Upper lobe of left lung (tissue), 4 donors: ENCODE data around the gene NPAS1.

Experiments used
- EP300 ChIP-seq, 4 donors: sonication (generic); formaldehyde crosslinking; IDR thresholded peaks; one replicate each; pipeline ENCODE4 v1.5.1; 2017; ENCODE audit warnings: antibody characterized with exemption in 4 of 4, control low read depth in 2 of 4
- POLR2A ChIP-seq, 4 donors: fragments of 450-650 bp; IDR thresholded peaks; one replicate each; pipeline ENCODE4 v1.5.1; 2016 to 2017; ENCODE audit warnings: antibody characterized with exemption in 4 of 4, mild to moderate bottlenecking in 2 of 4
- POLR2AphosphoS5 ChIP-seq, 2 donors: sonication (generic); formaldehyde crosslinking; IDR thresholded peaks; one replicate each; pipeline ENCODE4 v1.5.1; 2017; ENCODE audit warnings: antibody characterized with exemption in 2 of 2
- TF ChIP-seq, protein P1 (sequence below), 6 experiments: fragments of 450-650 bp in 4 of 6; fragments of 200-600 bp in 2 of 6; sonication (generic) in 2 of 6; IDR thresholded peaks; one replicate each; pipeline ENCODE4 v1.5.1; 2016 to 2019; ENCODE audit warnings: antibody characterized with exemption in 6 of 6

DNA sequence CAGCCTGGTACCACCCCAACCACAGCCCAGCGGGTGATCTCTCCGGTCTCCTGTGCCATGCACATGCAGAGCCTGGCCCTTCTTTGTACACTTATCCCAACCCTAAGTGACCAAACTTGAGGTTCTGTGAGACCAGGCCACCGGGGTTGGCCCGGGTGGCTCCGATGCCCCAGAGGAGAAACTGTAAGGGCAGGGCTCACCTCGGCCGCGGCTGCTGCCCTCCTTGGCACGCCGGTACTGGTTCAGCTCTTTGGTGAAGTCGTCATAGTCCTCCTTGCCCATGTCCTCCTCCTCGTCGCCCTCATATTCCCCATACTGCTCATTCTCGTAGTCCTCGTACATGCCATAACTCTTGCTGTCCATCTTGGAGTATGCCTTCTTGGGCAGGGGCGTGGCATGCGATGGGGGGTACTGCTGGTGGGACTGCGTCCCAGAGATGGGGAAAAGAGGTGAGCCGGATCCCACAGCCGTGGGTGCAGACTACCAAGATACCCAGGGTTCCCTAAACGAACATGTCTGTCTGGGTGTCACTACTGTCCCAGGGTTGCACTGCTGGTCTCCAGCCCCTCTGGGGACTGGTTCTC lies 70.2 kb downstream of the NPAS1 start:
- TF ChIP-seq POLR2A (IDR thresholded peaks at IDR 0.05), result no peak
- TF ChIP-seq, protein P1, sequence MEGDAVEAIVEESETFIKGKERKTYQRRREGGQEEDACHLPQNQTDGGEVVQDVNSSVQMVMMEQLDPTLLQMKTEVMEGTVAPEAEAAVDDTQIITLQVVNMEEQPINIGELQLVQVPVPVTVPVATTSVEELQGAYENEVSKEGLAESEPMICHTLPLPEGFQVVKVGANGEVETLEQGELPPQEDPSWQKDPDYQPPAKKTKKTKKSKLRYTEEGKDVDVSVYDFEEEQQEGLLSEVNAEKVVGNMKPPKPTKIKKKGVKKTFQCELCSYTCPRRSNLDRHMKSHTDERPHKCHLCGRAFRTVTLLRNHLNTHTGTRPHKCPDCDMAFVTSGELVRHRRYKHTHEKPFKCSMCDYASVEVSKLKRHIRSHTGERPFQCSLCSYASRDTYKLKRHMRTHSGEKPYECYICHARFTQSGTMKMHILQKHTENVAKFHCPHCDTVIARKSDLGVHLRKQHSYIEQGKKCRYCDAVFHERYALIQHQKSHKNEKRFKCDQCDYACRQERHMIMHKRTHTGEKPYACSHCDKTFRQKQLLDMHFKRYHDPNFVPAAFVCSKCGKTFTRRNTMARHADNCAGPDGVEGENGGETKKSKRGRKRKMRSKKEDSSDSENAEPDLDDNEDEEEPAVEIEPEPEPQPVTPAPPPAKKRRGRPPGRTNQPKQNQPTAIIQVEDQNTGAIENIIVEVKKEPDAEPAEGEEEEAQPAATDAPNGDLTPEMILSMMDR (IDR thresholded peaks at IDR 0.05), result no peak
- TF ChIP-seq POLR2AphosphoS5 (IDR thresholded peaks at IDR 0.05), result no peak
- TF ChIP-seq EP300 (IDR thresholded peaks at IDR 0.05), result no peak
